GM18858 (cell line): ENCODE results near the gene TBC1D2B.

ENCODE experiments used
- ATAC-seq: cut with Tn5 transposase; IDR thresholded peaks from one replicate; pipeline ENCODE4 v1.9.1; 2021; ENCODE audit not compliant: unreplicated experiment

The TBC1D2B gene

GRCh38 chr15:78056714-78057269 lies 20.7 kb downstream of the TBC1D2B start:
- ATAC-seq, result no peak

- no peak for ATAC-seq
Measured at GRCh38 chr15:78055919-78056713, 21.4 kb downstream of the TBC1D2B start.

- ATAC-seq, result no peak
Measured at GRCh38 chr15:78054966-78055365, 22.5 kb downstream of the TBC1D2B start.

- ATAC-seq, result no peak
Measured at GRCh38 chr15:78054518-78054917, 23.0 kb downstream of the TBC1D2B start.

- no peak for ATAC-seq
Measured at GRCh38 chr15:78052545-78052944, 25.0 kb downstream of the TBC1D2B start.

- no peak for ATAC-seq
Measured at GRCh38 chr15:78052001-78052401, 25.5 kb downstream of the TBC1D2B start.

GRCh38 chr15:78051596-78051995 lies 25.9 kb downstream of the TBC1D2B start:
- no peak for ATAC-seq

- no peak for ATAC-seq
Measured at GRCh38 chr15:78050826-78051225, 26.7 kb downstream of the TBC1D2B start.

- ATAC-seq, result peak; percentile 6
Measured at GRCh38 chr15:78050441-78050809, 27.1 kb downstream of the TBC1D2B start.

GRCh38 chr15:78049691-78050440 lies 27.6 kb downstream of the TBC1D2B start:
- ATAC-seq, result peak; percentile 57

- ATAC-seq, result no peak
Measured at GRCh38 chr15:78048628-78048920, 28.9 kb downstream of the TBC1D2B start.

GRCh38 chr15:78047761-78048627 lies 29.5 kb downstream of the TBC1D2B start:
- no peak for ATAC-seq

- ATAC-seq, result no peak
Measured at GRCh38 chr15:78046796-78047341, 30.6 kb downstream of the TBC1D2B start.

GRCh38 chr15:78045189-78045588 lies 32.3 kb downstream of the TBC1D2B start:
- ATAC-seq, result no peak

- no peak for ATAC-seq
Measured at GRCh38 chr15:78044407-78045155, 32.9 kb downstream of the TBC1D2B start.

- no peak for ATAC-seq
Measured at GRCh38 chr15:78041946-78042345, 35.6 kb downstream of the TBC1D2B start.

GRCh38 chr15:78040653-78041244 lies 36.8 kb downstream of the TBC1D2B start:
- no peak for ATAC-seq

GRCh38 chr15:78038585-78039247 lies 38.8 kb downstream of the TBC1D2B start:
- ATAC-seq, result no peak

- no peak for ATAC-seq
Measured at GRCh38 chr15:78037779-78038305, 39.7 kb downstream of the TBC1D2B start.
